Tongue (tissue), 3 donors: Measurements from ENCODE around the gene ZNF573. TPM values are rescaled to one million over a fixed set of nuclear protein-coding genes. Genes with fewer than 3 reads are reported as not detected.

Experiments used
- DNase-seq: peaks from one replicate; pipeline ENCODE4 v3.0.0-alpha.2; 2015
- small RNA-seq: library from RNA; depleted of rRNA; stranded (forward); fragments of <200 nt; gene quantifications from one replicate; pipeline ENCODE3, GENCODE V24; 2014; ENCODE audit warnings: low replicate concordance
- total RNA-seq: library from RNA; depleted of rRNA; stranded (reverse); fragments of >200 nt; gene quantifications from one replicate; pipeline ENCODE4 v1.2.3, GENCODE V29; 2014

ZNF573 gene
- total RNA-seq, 1 donor from 2014 or later: 26.8 TPM

DNA sequence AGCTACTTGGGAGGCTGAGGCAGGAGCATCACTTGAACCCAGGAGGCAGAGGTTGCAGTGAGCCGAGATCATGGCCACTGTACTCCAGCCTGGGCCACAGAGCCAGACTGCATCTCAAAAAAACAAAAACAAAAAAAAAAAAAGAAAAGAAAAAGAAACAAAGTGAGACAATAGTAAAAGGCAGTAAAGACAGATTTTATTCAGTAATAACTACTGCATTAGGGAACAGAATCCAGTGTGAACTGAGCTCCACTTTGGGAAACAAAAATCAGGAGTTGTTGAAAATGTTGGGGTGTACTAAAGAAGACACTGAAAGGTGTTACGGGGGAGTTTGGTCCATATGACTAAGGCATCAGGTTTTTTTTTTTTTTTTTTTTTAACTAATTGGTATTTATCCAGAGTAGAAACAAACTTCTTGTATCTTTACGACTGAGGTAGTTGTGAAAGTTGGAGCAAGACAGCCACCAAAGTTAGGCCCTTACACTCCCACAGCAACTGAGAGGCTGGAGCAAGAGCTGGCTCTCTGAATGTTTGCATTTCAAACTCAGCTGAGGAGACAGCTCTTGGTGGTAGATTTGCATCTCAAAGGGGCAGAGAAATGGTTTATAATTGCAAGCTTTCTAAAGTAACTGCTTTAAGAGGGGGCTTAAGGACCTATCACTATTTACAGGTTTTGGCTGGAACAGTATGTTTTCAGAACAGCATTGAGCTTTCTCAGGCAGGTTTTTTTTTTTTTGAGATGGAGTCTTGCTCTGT, 84.1 kb downstream of the ZNF573 start:
- DNase-seq: no peak

DNA sequence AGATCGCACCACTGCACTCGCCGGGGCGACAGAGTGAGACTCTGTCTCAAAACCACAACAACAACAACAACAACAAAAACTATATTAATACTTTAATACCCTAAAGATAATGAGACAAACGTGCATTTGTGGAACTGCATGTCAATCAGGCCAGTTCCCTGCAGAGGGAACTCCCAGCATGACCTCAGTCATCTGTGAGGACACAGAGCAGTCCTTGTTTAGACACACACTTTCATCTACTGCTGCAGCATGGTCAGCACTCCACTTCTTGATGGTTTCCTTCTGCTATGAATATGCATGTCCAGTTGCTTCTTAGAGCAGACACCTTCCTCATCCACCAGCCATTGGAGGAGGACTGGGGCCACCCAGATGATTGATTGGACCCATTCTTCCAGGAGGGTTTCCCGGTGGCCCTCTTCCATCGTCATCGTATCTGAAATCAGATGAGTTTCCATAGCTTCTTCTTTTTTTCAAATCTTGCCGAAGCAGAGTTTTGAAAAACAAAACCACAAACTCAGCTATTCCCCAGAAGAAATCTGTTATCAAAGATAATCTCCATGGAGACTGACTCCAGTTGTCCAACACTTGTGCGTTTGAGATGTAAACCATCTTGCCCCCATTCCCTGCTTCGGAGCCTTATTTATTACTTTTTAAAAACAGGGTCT, 86.3 kb downstream of the ZNF573 start:
- no peak for DNase-seq

DNA sequence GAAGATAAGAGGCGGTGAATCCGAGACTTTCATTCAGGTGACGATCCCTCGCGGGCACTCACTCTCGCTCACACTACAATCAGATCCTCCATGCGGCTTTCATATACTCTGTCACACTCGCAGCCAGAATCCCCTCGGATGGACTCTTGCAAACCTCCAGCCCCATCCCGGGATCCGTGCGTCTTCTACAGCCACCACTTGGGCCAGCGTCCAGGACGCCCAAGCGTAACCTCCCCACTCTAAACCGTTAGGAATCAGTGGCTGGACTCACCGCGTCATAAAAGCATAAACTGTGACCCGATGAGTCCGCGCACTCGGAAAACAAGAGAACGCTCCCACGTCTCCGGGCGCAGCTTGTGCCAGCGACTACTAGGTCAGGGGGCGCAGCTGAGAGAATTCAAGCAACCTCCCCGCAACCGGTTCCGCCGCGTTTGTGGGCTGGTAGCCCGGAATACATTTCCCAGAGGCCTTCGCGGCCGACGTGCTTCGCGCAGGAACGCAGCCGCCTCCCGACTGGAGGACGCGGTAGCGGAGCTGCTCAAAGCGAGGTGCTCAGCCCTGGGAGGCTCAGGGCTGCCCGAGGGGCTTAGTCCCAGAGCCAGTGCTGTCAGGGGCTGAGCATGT, 87.4 kb downstream of the ZNF573 start:
- DNase-seq: peak; percentile 94

Small RNAs within 50 kb of the gene (small RNA-seq; reads per million reads assigned to genes)
- gene SELENOKP1: not detected

Other genes with a start within 250 kb of the ZNF573 start
- gene ZNF571, start 184.8 kb downstream of the ZNF573 start, total RNA-seq: 7.9 TPM
- gene ZNF540, start 184.7 kb downstream of the ZNF573 start, total RNA-seq: 2.5 TPM
- gene ZFP30, start 124.1 kb downstream of the ZNF573 start, total RNA-seq: 36.4 TPM
- 12.4 TPM for gene ZNF607, start 59.8 kb downstream of the ZNF573 start, total RNA-seq
- not detected for gene WDR87, start 127.0 kb upstream of the ZNF573 start, total RNA-seq
- gene SIPA1L3, start 127.6 kb upstream of the ZNF573 start, total RNA-seq: 18.6 TPM